Fibroblast of lung (primary cell): ENCODE measurements around the gene MINAR1. TPM values are rescaled to one million over a fixed set of nuclear protein-coding genes. Genes with fewer than 3 reads are reported as not detected.

Experiments used
- DNase-seq, 2 donors: peaks; one replicate each; pipeline versions ENCODE4 v3.0.0 to v3.0.0-alpha.2; 2010; ENCODE audit warnings: low read depth in 2 of 2
- H2AFZ ChIP-seq: 2 replicates; pipeline ENCODE4 v1.5.1; 2012; ENCODE audit warnings: low read length, control low read depth, inconsistent platforms
- H3K27ac ChIP-seq: 2 replicates; pipeline ENCODE4 v1.5.1; 2011; ENCODE audit warnings: low read length, control low read depth; ENCODE audit not compliant: insufficient read depth
- H3K27me3 ChIP-seq: 2 replicates; pipeline ENCODE4 v1.5.1; 2011; ENCODE audit warnings: mild to moderate bottlenecking, low read length; ENCODE audit not compliant: control insufficient read depth, insufficient read depth
- H3K36me3 ChIP-seq: 2 replicates; pipeline ENCODE4 v1.5.1; 2011; ENCODE audit warnings: low read length; ENCODE audit not compliant: control insufficient read depth, insufficient read depth
- H3K4me1 ChIP-seq: 2 replicates; pipeline ENCODE4 v1.5.1; 2011; ENCODE audit warnings: low read length; ENCODE audit not compliant: control insufficient read depth, insufficient read depth; ENCODE audit errors: extremely low read depth
- H3K4me2 ChIP-seq: 2 replicates; pipeline ENCODE4 v1.5.1; 2011; ENCODE audit warnings: low read length, control low read depth; ENCODE audit not compliant: insufficient read depth; ENCODE audit errors: extremely low read depth
- H3K4me3 ChIP-seq, 4 experiments: fragments of 200-600 bp in 1 of 4; sonication (generic) in 1 of 4; replicated peaks in 1 of 4; 2 replicates each; pipeline ENCODE4 v1.5.1; 2011 to 2016; ENCODE audit warnings: low read length in 4 of 4, low read depth in 3 of 4, mild to moderate bottlenecking in 3 of 4, control low read depth in 2 of 4, inconsistent platforms in 1 of 4, mixed read lengths in 1 of 4; ENCODE audit not compliant: insufficient read depth in 1 of 4; ENCODE audit errors: control extremely low read depth in 1 of 4
- H3K79me2 ChIP-seq: 2 replicates; pipeline ENCODE4 v1.5.1; 2012; ENCODE audit warnings: mild to moderate bottlenecking, low read length, inconsistent platforms; ENCODE audit not compliant: control insufficient read depth, insufficient read depth
- H3K9ac ChIP-seq: 2 replicates; pipeline ENCODE4 v1.5.1; 2011; ENCODE audit warnings: mild to moderate bottlenecking, low read length, control low read depth; ENCODE audit not compliant: insufficient read depth
- H3K9me3 ChIP-seq: 2 replicates; pipeline ENCODE4 v1.5.1; 2012; ENCODE audit warnings: low read depth, low read length; ENCODE audit not compliant: control insufficient read depth, insufficient read depth
- H4K20me1 ChIP-seq: 2 replicates; pipeline ENCODE4 v1.5.1; 2011; ENCODE audit warnings: low read length; ENCODE audit not compliant: control insufficient read depth, insufficient read depth; ENCODE audit errors: extremely low read depth
- CTCF ChIP-seq, 2 donors: IDR thresholded peaks in 1 of 2; conservative IDR thresholded peaks in 1 of 2; 1 replicate in 1 of 2; 2 replicates in 1 of 2; pipeline ENCODE4 v1.5.1; 2011 to 2012; ENCODE audit warnings: low read length in 2 of 2, control low read depth in 1 of 2, inconsistent platforms in 1 of 2, low read depth in 1 of 2, mild to moderate bottlenecking in 1 of 2
- EZH2 ChIP-seq: IDR thresholded peaks from 2 replicates; pipeline ENCODE4 v1.5.1; 2012; ENCODE audit warnings: low read length, control low read depth, mild to moderate bottlenecking; ENCODE audit errors: missing control alignments
- polyA plus RNA-seq, 2 donors: library from polyadenylated mRNA; depleted of rRNA in 1 of 2; stranded (reverse) in 1 of 2; unstranded in 1 of 2; fragments of >200 nt; gene quantifications; 2 replicates each; pipeline ENCODE4 v1.2.1, GENCODE V29; 2011 to 2012; ENCODE audit warnings: missing spikeins in 1 of 2
- total RNA-seq: library from RNA; depleted of rRNA; stranded (reverse); fragments of >200 nt; gene quantifications from 2 replicates; pipeline ENCODE4 v1.2.1, GENCODE V29; 2014

Gene MINAR1
- total and polyA plus RNA-seq, 2 donors (not counting 1 experiment from before 2014, with no cell fraction given), result 0.33 to 0.58 TPM

- H3K27ac ChIP-seq, result no peak overlapping the region
- H3K4me3 ChIP-seq, result peak overlapping the region in 1 of 4 experiments; percentile 17
- H4K20me1 ChIP-seq, result no peaks in the 10 kb centered on the region
- no peaks in the 10 kb centered on the region for H3K79me2 ChIP-seq
- no peak for TF ChIP-seq CTCF (conservative IDR thresholded peaks at IDR 0.05 in 1 of 2, IDR thresholded peaks at IDR 0.05 in 1 of 2; ENCODE audit: low read depth in 1 of 2, low read length in 2 of 2)
- TF ChIP-seq EZH2, result no peak
- H3K4me1 ChIP-seq, result no peaks in the 10 kb centered on the region
- H3K9ac ChIP-seq, result no peak overlapping the region
- peak; percentile 22 to 85 for DNase-seq
- H2AFZ ChIP-seq, result no peak overlapping the region
- no peak overlapping the region for H3K4me2 ChIP-seq
- H3K27me3 ChIP-seq, result no peaks in the 10 kb centered on the region
- H3K9me3 ChIP-seq, result no peaks in the 10 kb centered on the region
- no peaks in the 10 kb centered on the region for H3K36me3 ChIP-seq
These were observed 43.2 kb downstream of the MINAR1 start for GRCh38 chr15:79475306-79475705.

- H3K4me3 ChIP-seq, result no peak overlapping the region
- H4K20me1 ChIP-seq, result no peaks in the 10 kb centered on the region
- H3K9ac ChIP-seq, result no peak overlapping the region
- H3K27ac ChIP-seq, result no peak overlapping the region
- H3K9me3 ChIP-seq, result no peaks in the 10 kb centered on the region
- no peaks in the 10 kb centered on the region for H3K36me3 ChIP-seq
- H3K79me2 ChIP-seq, result no peaks in the 10 kb centered on the region
- no peak overlapping the region for H3K4me2 ChIP-seq
- TF ChIP-seq CTCF (conservative IDR thresholded peaks at IDR 0.05 in 1 of 2, IDR thresholded peaks at IDR 0.05 in 1 of 2; ENCODE audit: low read depth in 1 of 2, low read length in 2 of 2), result no peak
- TF ChIP-seq EZH2, result no peak
- H3K27me3 ChIP-seq, result no peaks in the 10 kb centered on the region
- DNase-seq, result no peak
- no peaks in the 10 kb centered on the region for H3K4me1 ChIP-seq
- no peak overlapping the region for H2AFZ ChIP-seq
These were observed 46.0 kb downstream of the MINAR1 start for GRCh38 chr15:79478108-79478507.

- Histone ChIP-seq H3K27ac (no peak overlapping the region), H3K79me2 (no peaks in the 10 kb centered on the region), H3K9me3 (no peaks in the 10 kb centered on the region), H4K20me1 (no peaks in the 10 kb centered on the region), H3K4me2 (no peak overlapping the region), H3K27me3 (no peaks in the 10 kb centered on the region), H3K9ac (no peak overlapping the region), H3K4me1 (no peaks in the 10 kb centered on the region), H2AFZ (no peak overlapping the region), H3K4me3 (no peak overlapping the region), H3K36me3 (no peaks in the 10 kb centered on the region)
- DNase-seq, result no peak
- TF ChIP-seq CTCF (conservative IDR thresholded peaks at IDR 0.05 in 1 of 2, IDR thresholded peaks at IDR 0.05 in 1 of 2; ENCODE audit: low read depth in 1 of 2, low read length in 2 of 2) (no peak), EZH2 (no peak)
These were observed 47.5 kb downstream of the MINAR1 start for GRCh38 chr15:79479616-79480015.
